CD14-positive monocyte (primary cell): ENCODE results near the gene CDKL2. TPM values are rescaled to one million over a fixed set of nuclear protein-coding genes. Genes with fewer than 3 reads are reported as not detected.
A peak's percentile ranks its signal among the peaks of the same experiment; 100 is the strongest.

Experiments
- DNase-seq, 3 donors: peaks; one replicate each; pipeline ENCODE4 v3.0.0-alpha.2; 2011 to 2022
- H2AFZ ChIP-seq: 2 replicates; pipeline ENCODE4 v1.6.0; 2012; ENCODE audit warnings: mild to moderate bottlenecking, low read depth, low read length, inconsistent platforms; ENCODE audit not compliant: insufficient read depth, poor library complexity, severe bottlenecking
- H3K27ac ChIP-seq, 2 donors: 1 replicate in 1 of 2; 2 replicates in 1 of 2; pipeline ENCODE4 v1.5.1; 2012 to 2013; ENCODE audit warnings: low read length in 2 of 2, control low read depth in 1 of 2, inconsistent platforms in 1 of 2, low read depth in 1 of 2, mild to moderate bottlenecking in 1 of 2
- H3K27me3 ChIP-seq, 2 donors: one replicate each; pipeline versions ENCODE4 v1.6.0 to v1.6.1; 2011 to 2013; ENCODE audit warnings: low read length in 2 of 2; ENCODE audit not compliant: control insufficient read depth in 2 of 2, insufficient read depth in 2 of 2
- H3K36me3 ChIP-seq, 2 donors: replicated peaks in 1 of 2; 1 replicate in 1 of 2; 2 replicates in 1 of 2; pipeline versions ENCODE4 v1.5.1 to v1.6.1; 2012 to 2013; ENCODE audit warnings: low read length in 2 of 2, control low read depth in 1 of 2, inconsistent platforms in 1 of 2, mild to moderate bottlenecking in 1 of 2; ENCODE audit not compliant: insufficient read depth in 2 of 2, control insufficient read depth in 1 of 2
- H3K4me1 ChIP-seq, 2 donors: 1 replicate in 1 of 2; 2 replicates in 1 of 2; pipeline versions ENCODE4 v1.5.1 to v1.6.1; 2012 to 2013; ENCODE audit warnings: low read length in 2 of 2, control low read depth in 1 of 2, inconsistent platforms in 1 of 2, mild to moderate bottlenecking in 1 of 2, moderate library complexity in 1 of 2; ENCODE audit not compliant: insufficient read depth in 2 of 2, control insufficient read depth in 1 of 2
- H3K4me2 ChIP-seq: replicated peaks from 2 replicates; pipeline ENCODE3; 2012; ENCODE audit warnings: low read length, moderate library complexity, mild to moderate bottlenecking; ENCODE audit not compliant: poor library complexity, severe bottlenecking; ENCODE audit errors: extremely low read depth
- H3K4me3 ChIP-seq, 3 experiments: fragments of 200-600 bp in 1 of 3; sonication (generic) in 1 of 3; replicated peaks in 1 of 3; 1 replicate in 2 of 3; 2 replicates in 1 of 3; pipeline ENCODE4 v1.5.1; 2011 to 2013; ENCODE audit warnings: low read length in 3 of 3, mild to moderate bottlenecking in 3 of 3, control low read depth in 2 of 3, low read depth in 2 of 3, inconsistent platforms in 1 of 3, moderate library complexity in 1 of 3
- H3K79me2 ChIP-seq: 2 replicates; pipeline ENCODE4 v1.6.0; 2012; ENCODE audit warnings: mild to moderate bottlenecking, control low read depth, inconsistent platforms, low read length, moderate library complexity; ENCODE audit not compliant: insufficient read depth
- H3K9ac ChIP-seq: 2 replicates; pipeline ENCODE4 v1.6.0; 2017; ENCODE audit warnings: low read length, mild to moderate bottlenecking; ENCODE audit not compliant: insufficient read depth, poor library complexity, severe bottlenecking
- H3K9me3 ChIP-seq, 2 donors: replicated peaks in 1 of 2; 1 replicate in 1 of 2; 2 replicates in 1 of 2; pipeline versions ENCODE4 v1.5.1 to v1.6.1; 2012 to 2013; ENCODE audit warnings: low read length in 2 of 2, control low read depth in 1 of 2; ENCODE audit not compliant: control insufficient read depth in 1 of 2, insufficient read depth in 1 of 2
- H4K20me1 ChIP-seq: 2 replicates; pipeline ENCODE4 v1.6.0; 2012; ENCODE audit warnings: mild to moderate bottlenecking, low read length, control low read depth, moderate library complexity; ENCODE audit not compliant: insufficient read depth
- H3K27ac Mint-ChIP-seq, 7 donors: one replicate each; pipeline ENCODE4 v1.8.0; 2020; ENCODE audit warnings: mild to moderate bottlenecking in 7 of 7, mixed read lengths in 7 of 7, moderate library complexity in 6 of 7, inconsistent platforms in 2 of 7
- H3K27me3 Mint-ChIP-seq, 3 donors: one replicate each; pipeline ENCODE4 v1.8.0; 2021 to 2022; ENCODE audit warnings: low read depth in 3 of 3, mild to moderate bottlenecking in 3 of 3, mixed read lengths in 3 of 3, moderate library complexity in 3 of 3, inconsistent platforms in 1 of 3
- H3K36me3 Mint-ChIP-seq, 2 donors: one replicate each; pipeline ENCODE4 v1.8.0; 2020; ENCODE audit warnings: mixed read lengths in 2 of 2, inconsistent platforms in 1 of 2, mild to moderate bottlenecking in 1 of 2
- H3K4me1 Mint-ChIP-seq: one replicate; pipeline ENCODE4 v1.8.0; 2020; ENCODE audit warnings: mild to moderate bottlenecking, mixed read lengths
- H3K4me3 Mint-ChIP-seq, 2 donors: one replicate each; pipeline ENCODE4 v1.8.0; 2020; ENCODE audit warnings: mild to moderate bottlenecking in 2 of 2, mixed read lengths in 2 of 2, moderate library complexity in 1 of 2
- H3K9me3 Mint-ChIP-seq, 7 donors: one replicate each; pipeline ENCODE4 v1.8.0; 2020 to 2022; ENCODE audit warnings: mixed read lengths in 7 of 7, mild to moderate bottlenecking in 6 of 7, moderate library complexity in 6 of 7, inconsistent platforms in 2 of 7
- WGBS: methylation state at CpG from one replicate; pipeline ENCODE4 v1.1.5; 2013; ENCODE audit warnings: missing lambda C conversion rate; ENCODE audit not compliant: insufficient coverage; 5-methylcytosine and 5-hydroxymethylcytosine counted together
- intact Hi-C, 2 donors: fragments of 100-400 bp; cut with micrococcal nuclease; formaldehyde crosslinking; loops; one replicate each; pipeline versions ENCODE4 v1.15.0 to v1.15.1; 2023
- polyA plus RNA-seq, 3 donors: library from polyadenylated mRNA; depleted of rRNA in 1 of 3; unstranded in 2 of 3; stranded (reverse) in 1 of 3; fragments of 300-500 nt in 2 of 3; fragments of >200 nt in 1 of 3; fragmentation: Illumina TruSeq in 2 of 3; gene quantifications; 1 replicate in 2 of 3; 2 replicates in 1 of 3; pipeline ENCODE4 v1.2.3, GENCODE V29; 2012 to 2021
- TF ChIP-seq, protein P1 (sequence below): fragments of 200-600 bp; IDR thresholded peaks from one replicate; pipeline ENCODE4 v1.8.0; 2022; ENCODE audit warnings: antibody characterized with exemption, mild to moderate bottlenecking

The CDKL2 gene
- polyA plus RNA-seq, 3 donors = not detected

DNA sequence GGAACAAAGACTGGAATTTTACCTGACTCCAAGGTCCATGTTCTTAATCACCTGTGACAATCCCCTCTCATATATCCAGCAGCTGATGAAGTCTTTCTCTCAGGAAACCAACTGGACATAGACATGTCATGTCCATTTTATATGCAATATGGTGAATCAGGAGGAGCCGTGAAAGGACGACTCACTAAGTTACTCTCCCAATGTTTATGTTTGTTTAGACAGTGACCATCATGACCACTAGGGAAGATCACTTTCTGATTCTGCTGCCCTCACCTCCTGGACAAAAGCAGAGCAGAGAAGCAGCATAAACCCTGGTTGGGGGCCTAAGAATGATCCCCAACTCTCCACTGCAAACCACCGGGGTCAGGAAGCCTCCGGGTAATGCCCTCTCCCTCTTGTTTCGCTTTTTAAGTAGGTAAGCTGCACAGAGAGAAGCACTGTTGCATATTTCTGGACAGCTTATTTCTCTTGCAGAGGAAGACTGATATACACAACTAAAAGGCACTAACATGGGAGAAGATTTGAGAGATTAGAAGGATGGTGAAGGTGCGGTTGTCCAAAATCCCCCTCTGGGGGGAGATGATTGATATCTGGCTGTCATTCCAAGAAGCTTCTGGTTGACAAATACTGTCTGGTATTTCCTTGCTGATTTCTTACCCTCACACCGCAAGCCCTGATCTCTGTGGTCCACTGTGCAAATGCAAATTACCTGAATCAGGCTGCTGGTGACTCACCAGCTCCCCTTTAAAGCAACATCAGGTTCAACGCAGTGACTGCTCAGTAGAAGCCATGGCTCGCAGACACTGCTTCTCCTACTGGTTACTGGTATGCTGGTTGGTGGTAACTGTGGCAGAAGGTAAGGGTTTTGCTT is 74.8 kb downstream of the CDKL2 start, which contains the start of gene ODAPH:
ODAPH (plus strand) TSS at position 773 of the 871 bp plus-strand sequence; CDS start at position 790, 17 bp downstream.
- 82% methylated on average over 1 of the region's 9 CpGs for WGBS
- Mint-ChIP-seq H3K27ac (peak within 1 kb of the TSS in 2 of 7 donors; percentile 7 to 30), H3K4me1 (no peaks in the 10 kb centered on the region), H3K36me3 (no peaks in the 10 kb centered on the region), H3K27me3 (peaks cover 0 to 3% (median 1%) of the 10 kb centered on the region in 3 donors), H3K9me3 (no peaks in the 10 kb centered on the region), H3K4me3 (no peak within 1 kb of the TSS)
- Histone ChIP-seq H3K9me3 (no peaks in the 10 kb centered on the region), H3K4me3 (no peak within 1 kb of the TSS), H3K4me2 (no peak within 1 kb of the TSS), H3K27me3 (no peaks in the 10 kb centered on the region), H3K36me3 (no peaks in the 10 kb centered on the region), H3K79me2 (no peaks in the 10 kb centered on the region), H2AFZ (no peak within 1 kb of the TSS), H3K4me1 (no peaks in the 10 kb centered on the region), H3K9ac (no peak within 1 kb of the TSS), H4K20me1 (no peaks in the 10 kb centered on the region), H3K27ac (no peak within 1 kb of the TSS)
- intact Hi-C loops = no loop called here
- TF ChIP-seq, protein P1, sequence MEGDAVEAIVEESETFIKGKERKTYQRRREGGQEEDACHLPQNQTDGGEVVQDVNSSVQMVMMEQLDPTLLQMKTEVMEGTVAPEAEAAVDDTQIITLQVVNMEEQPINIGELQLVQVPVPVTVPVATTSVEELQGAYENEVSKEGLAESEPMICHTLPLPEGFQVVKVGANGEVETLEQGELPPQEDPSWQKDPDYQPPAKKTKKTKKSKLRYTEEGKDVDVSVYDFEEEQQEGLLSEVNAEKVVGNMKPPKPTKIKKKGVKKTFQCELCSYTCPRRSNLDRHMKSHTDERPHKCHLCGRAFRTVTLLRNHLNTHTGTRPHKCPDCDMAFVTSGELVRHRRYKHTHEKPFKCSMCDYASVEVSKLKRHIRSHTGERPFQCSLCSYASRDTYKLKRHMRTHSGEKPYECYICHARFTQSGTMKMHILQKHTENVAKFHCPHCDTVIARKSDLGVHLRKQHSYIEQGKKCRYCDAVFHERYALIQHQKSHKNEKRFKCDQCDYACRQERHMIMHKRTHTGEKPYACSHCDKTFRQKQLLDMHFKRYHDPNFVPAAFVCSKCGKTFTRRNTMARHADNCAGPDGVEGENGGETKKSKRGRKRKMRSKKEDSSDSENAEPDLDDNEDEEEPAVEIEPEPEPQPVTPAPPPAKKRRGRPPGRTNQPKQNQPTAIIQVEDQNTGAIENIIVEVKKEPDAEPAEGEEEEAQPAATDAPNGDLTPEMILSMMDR = no peak
- no peak for DNase-seq

DNA sequence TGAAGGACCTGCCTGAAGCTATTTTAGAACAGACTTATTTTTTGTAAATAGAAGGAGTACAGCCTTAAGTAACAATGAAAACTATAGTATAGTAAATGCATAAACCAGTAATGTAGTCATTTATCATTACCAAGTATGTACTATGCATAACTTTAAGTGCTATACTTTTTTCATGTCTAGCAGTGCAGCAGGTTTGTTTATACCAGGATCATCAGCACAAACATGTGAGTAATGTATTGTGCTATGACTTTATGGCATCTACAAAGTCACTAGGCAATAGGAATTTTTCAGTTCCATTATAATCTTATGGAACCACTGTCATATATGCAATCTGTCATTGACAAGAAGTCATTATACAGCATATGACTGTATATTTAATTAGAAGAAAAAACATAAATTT is 77.9 kb downstream of the CDKL2 start:
- Histone ChIP-seq H3K9ac (no peak overlapping the region), H3K4me2 (no peak overlapping the region), H4K20me1 (no peaks in the 10 kb centered on the region), H3K4me1 (peaks cover 5% of the 10 kb centered on the region in 2 donors), H3K9me3 (no peaks in the 10 kb centered on the region), H3K79me2 (no peaks in the 10 kb centered on the region), H3K36me3 (no peaks in the 10 kb centered on the region), H3K27ac (no peak overlapping the region), H3K27me3 (no peaks in the 10 kb centered on the region), H3K4me3 (no peak overlapping the region), H2AFZ (no peak overlapping the region)
- Mint-ChIP-seq H3K36me3 (no peaks in the 10 kb centered on the region), H3K4me1 (peaks cover 6% of the 10 kb centered on the region), H3K27ac (no peak overlapping the region), H3K4me3 (no peak overlapping the region), H3K9me3 (peaks cover 0 to 2% (median 0%) of the 10 kb centered on the region in 7 donors), H3K27me3 (peaks cover 0 to 3% (median 1%) of the 10 kb centered on the region in 3 donors)
- intact Hi-C loops = no loop called here
- DNase-seq = no peak
- TF ChIP-seq, protein P1 = no peak
